GM12873 (cell line): ENCODE data around the gene DPYSL4.
A peak's percentile ranks its signal among the peaks of the same experiment; 100 is the strongest.

ENCODE experiments used
- TF ChIP-seq, protein P1 (sequence below): IDR thresholded peaks from 2 replicates; pipeline ENCODE4 v1.5.1; 2012; ENCODE audit warnings: low read depth, mild to moderate bottlenecking, moderate library complexity, low read length, control low read depth; ENCODE audit not compliant: insufficient read depth; ENCODE audit errors: missing control alignments

Gene DPYSL4

GRCh38 chr10:132212816-132213215 lies 26.1 kb downstream of the DPYSL4 start:
- TF ChIP-seq, protein P1, sequence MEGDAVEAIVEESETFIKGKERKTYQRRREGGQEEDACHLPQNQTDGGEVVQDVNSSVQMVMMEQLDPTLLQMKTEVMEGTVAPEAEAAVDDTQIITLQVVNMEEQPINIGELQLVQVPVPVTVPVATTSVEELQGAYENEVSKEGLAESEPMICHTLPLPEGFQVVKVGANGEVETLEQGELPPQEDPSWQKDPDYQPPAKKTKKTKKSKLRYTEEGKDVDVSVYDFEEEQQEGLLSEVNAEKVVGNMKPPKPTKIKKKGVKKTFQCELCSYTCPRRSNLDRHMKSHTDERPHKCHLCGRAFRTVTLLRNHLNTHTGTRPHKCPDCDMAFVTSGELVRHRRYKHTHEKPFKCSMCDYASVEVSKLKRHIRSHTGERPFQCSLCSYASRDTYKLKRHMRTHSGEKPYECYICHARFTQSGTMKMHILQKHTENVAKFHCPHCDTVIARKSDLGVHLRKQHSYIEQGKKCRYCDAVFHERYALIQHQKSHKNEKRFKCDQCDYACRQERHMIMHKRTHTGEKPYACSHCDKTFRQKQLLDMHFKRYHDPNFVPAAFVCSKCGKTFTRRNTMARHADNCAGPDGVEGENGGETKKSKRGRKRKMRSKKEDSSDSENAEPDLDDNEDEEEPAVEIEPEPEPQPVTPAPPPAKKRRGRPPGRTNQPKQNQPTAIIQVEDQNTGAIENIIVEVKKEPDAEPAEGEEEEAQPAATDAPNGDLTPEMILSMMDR = no peak

- TF ChIP-seq, protein P1 = no peak
These were observed 27.2 kb downstream of the DPYSL4 start for GRCh38 chr10:132213917-132214316.

DNA sequence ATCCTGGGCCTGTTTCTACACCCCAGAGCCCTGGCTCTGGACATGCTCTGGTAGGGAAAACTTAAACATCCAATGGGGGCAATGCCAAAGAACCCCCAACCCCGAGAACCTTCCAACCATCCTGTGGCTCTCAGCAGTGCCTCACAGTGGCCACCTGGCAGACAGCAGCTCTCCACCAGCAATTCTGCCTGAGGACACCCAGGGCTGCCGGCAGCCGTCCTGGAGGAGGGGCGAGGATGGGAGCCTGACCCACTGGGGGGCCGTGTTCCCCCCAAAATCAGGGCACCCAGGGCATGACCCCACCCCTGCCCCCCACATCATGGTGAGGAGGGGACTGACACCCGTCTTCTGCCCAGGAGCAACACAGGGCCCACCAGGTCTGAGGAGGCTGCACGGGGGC lies 32.7 kb downstream of the DPYSL4 start:
- TF ChIP-seq, protein P1 = peak; percentile 42

GRCh38 chr10:132220061-132220460 lies 33.3 kb downstream of the DPYSL4 start:
- TF ChIP-seq, protein P1 = no peak

GRCh38 chr10:132222726-132223125 lies 36.0 kb downstream of the DPYSL4 start:
- TF ChIP-seq, protein P1 = no peak

- TF ChIP-seq, protein P1 = peak; percentile 96
These were observed 36.4 kb downstream of the DPYSL4 start for GRCh38 chr10:132223156-132223590.

GRCh38 chr10:132223611-132224342 lies 37.0 kb downstream of the DPYSL4 start:
- TF ChIP-seq, protein P1 = no peak
